Osteocyte (in vitro differentiated cells): ENCODE data around the gene ATP2C2. TPM values are rescaled to one million over a fixed set of nuclear protein-coding genes. Genes with fewer than 3 reads are reported as not detected.

ENCODE experiments used
- DNase-seq: peaks from one replicate; pipeline ENCODE4 v3.0.0; 2021; ENCODE audit warnings: mixed read lengths; ENCODE audit not compliant: unreplicated experiment; ENCODE audit errors: extremely low spot score
- H3K27ac Mint-ChIP-seq: one replicate; pipeline ENCODE4 v1.8.0; 2021; ENCODE audit warnings: mild to moderate bottlenecking, mixed read lengths; ENCODE audit not compliant: unreplicated experiment
- H3K27me3 Mint-ChIP-seq: one replicate; pipeline ENCODE4 v1.8.0; 2021; ENCODE audit warnings: mixed read lengths; ENCODE audit not compliant: unreplicated experiment
- H3K36me3 Mint-ChIP-seq: one replicate; pipeline ENCODE4 v1.8.0; 2021; ENCODE audit warnings: mixed read lengths; ENCODE audit not compliant: unreplicated experiment
- H3K4me1 Mint-ChIP-seq: one replicate; pipeline ENCODE4 v1.8.0; 2021; ENCODE audit warnings: mixed read lengths; ENCODE audit not compliant: unreplicated experiment
- H3K4me3 Mint-ChIP-seq: one replicate; pipeline ENCODE4 v1.8.0; 2021; ENCODE audit warnings: mild to moderate bottlenecking, moderate library complexity, mixed read lengths; ENCODE audit not compliant: unreplicated experiment
- H3K9me3 Mint-ChIP-seq: one replicate; pipeline ENCODE4 v1.8.0; 2021; ENCODE audit warnings: mixed read lengths; ENCODE audit not compliant: unreplicated experiment
- CTCF ChIP-seq: fragments of 200-600 bp; sonication (generic); IDR thresholded peaks from 2 replicates; pipeline ENCODE4 v1.5.0; 2021; ENCODE audit warnings: antibody characterized with exemption, mild to moderate bottlenecking, moderate library complexity
- total RNA-seq: library from RNA; stranded (reverse); gene quantifications from 2 replicates; pipeline ENCODE4 v1.2.1, GENCODE V29; 2021

ATP2C2 gene
- total RNA-seq, 1 donor from 2014 or later, result not detected

DNA sequence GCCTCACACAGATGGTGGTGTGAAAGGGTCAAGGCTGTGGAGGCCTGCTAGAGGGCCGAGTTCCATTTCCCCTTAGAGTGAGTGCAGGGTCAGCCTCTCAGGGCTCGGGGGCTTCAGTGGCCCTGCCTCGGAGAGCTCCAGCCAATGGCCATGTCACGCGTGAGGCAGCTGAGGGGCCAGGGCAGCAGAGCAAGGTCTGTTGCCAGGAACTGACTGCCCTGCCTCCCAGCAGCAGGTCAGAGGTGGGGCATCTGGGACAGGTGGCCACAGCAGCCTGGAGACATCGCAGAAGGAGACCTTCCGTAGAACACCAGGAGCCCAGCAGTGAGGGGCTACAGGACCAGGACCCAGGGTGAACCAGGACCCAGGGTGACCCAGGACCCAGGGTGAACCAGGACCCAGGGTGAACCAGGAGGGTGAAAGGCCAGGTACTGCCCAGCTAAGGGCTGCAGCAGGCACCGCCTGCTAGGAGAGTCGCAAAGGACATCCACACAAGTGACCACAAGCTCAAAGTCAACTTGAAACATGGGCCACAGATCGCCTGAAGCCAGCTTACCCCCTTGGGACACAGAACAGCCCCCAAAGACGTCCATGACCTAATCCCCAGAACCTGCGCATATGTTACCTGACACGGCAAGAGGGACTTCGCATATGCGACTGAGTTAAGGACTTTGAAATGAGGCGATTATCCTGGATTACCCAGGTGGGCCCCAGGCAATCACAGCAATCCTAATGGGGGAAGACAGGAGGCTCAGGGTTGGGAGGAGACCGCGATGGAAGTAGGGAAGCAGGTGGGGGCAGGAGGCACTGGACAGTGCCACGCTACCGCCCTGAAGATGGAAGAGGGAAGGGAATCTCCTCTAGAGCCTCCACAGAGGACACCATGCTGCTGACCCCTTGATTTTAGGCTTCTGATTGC is 141.0 kb downstream of the ATP2C2 start:
- Mint-ChIP-seq H3K27me3 (no peaks in the 10 kb centered on the region), H3K4me1 (peaks cover 28% of the 10 kb centered on the region), H3K36me3 (no peaks in the 10 kb centered on the region), H3K27ac (no peak overlapping the region), H3K4me3 (no peak overlapping the region), H3K9me3 (no peaks in the 10 kb centered on the region)
- no peak for DNase-seq
- TF ChIP-seq CTCF, result no peak

DNA sequence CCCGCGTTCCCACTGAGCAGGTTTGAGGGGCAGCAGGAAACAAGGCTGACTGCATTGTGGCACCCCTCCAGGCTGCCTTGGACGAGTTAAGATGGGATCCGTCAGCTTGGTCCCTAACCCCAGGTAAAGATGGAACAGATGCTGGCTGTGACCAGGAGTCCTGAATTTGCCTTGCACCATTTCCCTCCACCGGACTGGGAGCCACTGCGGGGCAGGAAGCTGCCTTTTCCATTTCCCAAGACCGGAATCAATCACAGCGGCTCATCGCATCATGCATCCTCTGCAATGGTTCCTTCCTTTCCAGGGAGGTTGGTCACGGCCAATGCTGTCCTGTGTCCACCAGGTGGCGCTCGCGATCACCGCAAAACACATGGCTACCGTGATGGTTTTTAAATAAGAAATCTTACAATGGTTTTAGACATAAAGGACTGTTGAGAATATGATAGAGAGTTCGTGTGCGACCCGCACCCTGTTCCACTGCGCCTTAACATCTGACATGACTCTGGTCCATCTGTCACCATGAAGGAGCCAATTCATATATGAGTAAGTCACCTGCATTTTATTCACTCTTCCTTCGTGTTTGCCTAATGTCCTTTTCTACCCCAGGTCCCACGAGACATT is 143.0 kb downstream of the ATP2C2 start:
- Mint-ChIP-seq H3K27ac (no peak overlapping the region), H3K4me1 (peaks cover 14% of the 10 kb centered on the region), H3K9me3 (no peaks in the 10 kb centered on the region), H3K27me3 (no peaks in the 10 kb centered on the region), H3K36me3 (no peaks in the 10 kb centered on the region), H3K4me3 (no peak overlapping the region)
- TF ChIP-seq CTCF, result peak; percentile 95
- DNase-seq, result peak; percentile 92

- Mint-ChIP-seq H3K9me3 (no peaks in the 10 kb centered on the region), H3K27ac (no peak overlapping the region), H3K4me1 (peaks cover 17% of the 10 kb centered on the region), H3K36me3 (no peaks in the 10 kb centered on the region), H3K4me3 (no peak overlapping the region), H3K27me3 (no peaks in the 10 kb centered on the region)
- no peak for TF ChIP-seq CTCF
- no peak for DNase-seq
Observed at GRCh38 chr16:84511831-84512230, 143.5 kb downstream of the ATP2C2 start.

GRCh38 chr16:84513123-84513522 is 144.8 kb downstream of the ATP2C2 start:
- H3K4me3 Mint-ChIP-seq, result no peak overlapping the region
- no peak for TF ChIP-seq CTCF
- H3K4me1 Mint-ChIP-seq, result peaks cover 25% of the 10 kb centered on the region
- DNase-seq, result no peak
- no peak overlapping the region for H3K27ac Mint-ChIP-seq
- H3K9me3 Mint-ChIP-seq, result no peaks in the 10 kb centered on the region
- H3K36me3 Mint-ChIP-seq, result no peaks in the 10 kb centered on the region
- H3K27me3 Mint-ChIP-seq, result no peaks in the 10 kb centered on the region

DNA sequence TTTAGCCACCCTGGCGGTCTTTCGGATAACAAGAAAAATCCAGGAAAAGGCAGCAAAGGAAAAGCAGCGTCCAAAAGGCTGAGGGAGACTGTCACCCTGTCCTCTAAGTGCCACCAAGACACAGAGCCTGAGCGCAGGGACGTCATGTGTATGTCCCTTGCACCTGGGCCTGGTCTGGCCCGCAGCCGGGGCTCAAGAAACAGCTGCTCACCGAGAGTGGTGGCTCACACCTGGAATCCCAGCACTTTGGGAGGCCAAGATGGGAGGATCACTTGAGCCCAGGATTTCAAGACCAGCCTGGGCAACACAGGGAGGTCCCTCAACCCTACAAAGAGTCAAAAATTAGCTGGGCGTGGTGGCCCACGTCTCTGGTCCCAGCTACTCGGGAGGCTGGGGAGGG is 145.3 kb downstream of the ATP2C2 start:
- no peaks in the 10 kb centered on the region for H3K36me3 Mint-ChIP-seq
- H3K9me3 Mint-ChIP-seq, result no peaks in the 10 kb centered on the region
- TF ChIP-seq CTCF, result no peak
- peaks cover 27% of the 10 kb centered on the region for H3K4me1 Mint-ChIP-seq
- no peak overlapping the region for H3K27ac Mint-ChIP-seq
- no peak for DNase-seq
- no peaks in the 10 kb centered on the region for H3K27me3 Mint-ChIP-seq
- no peak overlapping the region for H3K4me3 Mint-ChIP-seq
